ENCODE results near the gene PLAAT4. TPM values are rescaled to one million over a fixed set of nuclear protein-coding genes. Genes with fewer than 3 reads are reported as not detected.

The PLAAT4 gene
- total and polyA plus RNA-seq, 2 donors (not counting 3 experiments of a cell fraction or from before 2014, with no cell fraction given): 0.95 to 1.7 TPM

- ChIA-PET CTCF (interaction anchor here (1.0 to 1.3 kb wide), 2 partner anchors 15 to 26 kb away, joined by 3 read pairs; no protein-coding TSS in a partner anchor), POLR2A (no interaction called here)
- H3K36me3 ChIP-seq (ENCODE audit: control insufficient read depth in 2 of 2, extremely low read depth in 1 of 2, insufficient read depth in 2 of 2, low read length in 2 of 2): no peaks in the 10 kb centered on the region
- no peak for DNase-seq (ENCODE audit: low read depth, low spot score)
- BruUV-seq (replicated peaks): no TSS peak
- intact Hi-C loops (cut with micrococcal nuclease): no loop called here
- no peak overlapping the region for H3K4me3 ChIP-seq (replicated peaks in 1 of 3; ENCODE audit: insufficient read depth in 1 of 3, low read depth in 1 of 3, low read length in 3 of 3)
- no peak overlapping the region for H3K27ac ChIP-seq (ENCODE audit: insufficient read depth, low read depth, low read length)
- FAIRE-seq: no peak
- H3K9me1 ChIP-seq (replicated peaks; ENCODE audit: control insufficient read depth, extremely low read depth, insufficient read depth, low read length): no peaks in the 10 kb centered on the region
- no peaks in the 10 kb centered on the region for H4K20me1 ChIP-seq (replicated peaks; ENCODE audit: control insufficient read depth, extremely low read depth, insufficient read depth, low read length)
- peaks cover 0 to 7% of the 10 kb centered on the region in 2 experiments for H3K27me3 ChIP-seq (ENCODE audit: control insufficient read depth in 2 of 2, insufficient read depth in 2 of 2, low read length in 2 of 2)
- no peak overlapping the region for H2AFZ ChIP-seq (ENCODE audit: low read depth, low read length)
- H3K9ac ChIP-seq (replicated peaks; ENCODE audit: extremely low read depth, insufficient read depth, low read length): no peak overlapping the region
- TF ChIP-seq EZH2 (IDR thresholded peaks at IDR 0.05; ENCODE audit: borderline replicate concordance, low read depth, low read length, severe bottlenecking) (no peak), MAX (IDR thresholded peaks at IDR 0.05; ENCODE audit: insufficient read depth, insufficient read length) (no peak), MYC (IDR thresholded peaks at IDR 0.05; ENCODE audit: low read depth, low read length) (no peak), JUN (IDR thresholded peaks at IDR 0.05; ENCODE audit: borderline replicate concordance, insufficient read depth, insufficient read length, low read depth) (no peak), FOS (IDR thresholded peaks at IDR 0.05; ENCODE audit: borderline replicate concordance, insufficient read depth, low read length) (no peak), GATA2 (IDR thresholded peaks at IDR 0.05; ENCODE audit: insufficient read depth, insufficient read length, low read depth, low read length) (no peak), CTCF (IDR thresholded peaks at IDR 0.05; ENCODE audit: extremely low read depth in 1 of 2, insufficient read depth in 1 of 2, low read depth in 1 of 2, low read length in 2 of 2) (no peak), POLR2A (IDR thresholded peaks at IDR 0.05; ENCODE audit: low read depth, low read length) (no peak), POLR2AphosphoS5 (IDR thresholded peaks at IDR 0.05; ENCODE audit: insufficient read depth, low read depth, low read length) (no peak)
- dilution Hi-C loops (cut with MboI; ENCODE audit: extremely low pct_ligation_motif_present, low sequenced_read_pairs): no loop called here
- H3K79me2 ChIP-seq (ENCODE audit: control insufficient read depth, insufficient read depth, low read length): no peaks in the 10 kb centered on the region
- H3K4me2 ChIP-seq (ENCODE audit: insufficient read depth, low read length): no peak overlapping the region
- no peaks in the 10 kb centered on the region for H3K4me1 ChIP-seq (ENCODE audit: control insufficient read depth, extremely low read depth, insufficient read depth, low read length)
- no peaks in the 10 kb centered on the region for H3K9me3 ChIP-seq (replicated peaks; ENCODE audit: control insufficient read depth, insufficient read depth, low read length)
Observed at GRCh38 chr11:63523151-63523550, 13.5 kb upstream of the PLAAT4 start.
